NT2/D1 (cell line): ENCODE results near the gene GHRH.

Experiments used
- SUZ12 ChIP-seq: IDR thresholded peaks from 2 replicates; pipeline ENCODE4 v1.6.1; 2011; ENCODE audit not compliant: insufficient read length, insufficient read depth; ENCODE audit errors: extremely low read depth
- YY1 ChIP-seq: IDR thresholded peaks from 2 replicates; pipeline ENCODE4 v1.6.1; 2011; ENCODE audit not compliant: insufficient read length, insufficient read depth
- ZNF274 ChIP-seq: IDR thresholded peaks from 2 replicates; pipeline ENCODE4 v1.6.1; 2011; ENCODE audit warnings: mild to moderate bottlenecking, low read depth, low read length

- TF ChIP-seq YY1 (no peak), ZNF274 (no peak), SUZ12 (no peak)
Observed at GRCh38 chr20:37290158-37290810, 28.7 kb upstream of the GHRH start.
